Measurements from ENCODE around the gene CCNB1IP1. TPM values are rescaled to one million over a fixed set of nuclear protein-coding genes. Genes with fewer than 3 reads are reported as not detected.

Gene CCNB1IP1
- polyA plus RNA-seq, 1 of the 3 experiments (the other 2 are of a cell fraction) = 35.4 TPM

DNA sequence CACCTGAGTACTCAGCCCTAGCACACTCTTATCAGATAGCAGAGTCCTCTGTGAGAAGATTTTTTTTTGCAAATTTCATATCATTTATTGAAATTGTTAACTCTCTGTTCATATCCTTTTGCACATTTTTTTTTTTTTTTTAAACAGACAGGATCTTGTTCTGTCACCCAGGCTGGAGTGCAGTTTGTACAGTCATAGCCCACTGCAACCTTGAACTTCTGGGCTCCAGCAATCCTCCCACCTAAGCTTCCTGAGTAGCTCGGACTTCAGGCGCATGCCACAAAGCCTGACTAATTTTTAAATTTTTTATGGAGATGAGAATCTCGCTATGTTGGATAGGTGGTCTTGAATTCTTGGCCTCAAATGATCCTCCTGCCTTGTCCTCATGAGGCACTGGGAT is 14.7 kb upstream of the CCNB1IP1 start:
- Histone ChIP-seq H3K4me3 (ENCODE audit: low read depth in 2 of 2, low read length in 1 of 2) (no peak overlapping the region), H2AFZ (ENCODE audit: low read depth) (no peak overlapping the region), H3K27ac (ENCODE audit: low read depth in 2 of 2, low read length in 1 of 2) (no peak overlapping the region), H3F3A (replicated peaks; ENCODE audit: insufficient read depth) (peaks cover 18% of the 10 kb centered on the region), H3K36me3 (replicated peaks in 1 of 2; ENCODE audit: control insufficient read depth in 1 of 2, insufficient read depth in 2 of 2, low read length in 1 of 2) (peaks cover 19 to 53% of the 10 kb centered on the region in 2 experiments), H3K4me2 (no peak overlapping the region), H3K79me2 (ENCODE audit: insufficient read depth) (peaks cover 20% of the 10 kb centered on the region), H3K9ac (no peak overlapping the region), H3K27me3 (ENCODE audit: insufficient read depth) (no peaks in the 10 kb centered on the region), H3K9me3 (no peaks in the 10 kb centered on the region), H4K20me1 (ENCODE audit: insufficient read depth) (no peaks in the 10 kb centered on the region), H3K4me1 (ENCODE audit: control insufficient read depth in 1 of 2, insufficient read depth in 2 of 2, low read depth in 1 of 2, low read length in 1 of 2) (no peaks in the 10 kb centered on the region), H3K9me2 (no peaks in the 10 kb centered on the region)
- ChIA-PET POLR2A (no interaction called here), CTCF (no interaction called here)
- TF ChIP-seq RAD21 (IDR thresholded peaks at IDR 0.05; ENCODE audit: low read length) (no peak), JUND (IDR thresholded peaks at IDR 0.05) (no peak), RFX5 (IDR thresholded peaks at IDR 0.05; ENCODE audit: low read length) (no peak), RXRA (IDR thresholded peaks at IDR 0.05; ENCODE audit: borderline replicate concordance, low read depth) (no peak), POLR2AphosphoS5 (IDR thresholded peaks at IDR 0.05; ENCODE audit: low read depth, low read length) (no peak), EZH2phosphoT487 (IDR thresholded peaks at IDR 0.05; ENCODE audit: borderline replicate concordance, low read depth) (no peak), TAF1 (IDR thresholded peaks at IDR 0.05; ENCODE audit: borderline replicate concordance, low read depth, low read length) (no peak), YY1 (IDR thresholded peaks at IDR 0.05; ENCODE audit: low read depth) (no peak), SMC3 (IDR thresholded peaks at IDR 0.05; ENCODE audit: low read depth, low read length) (no peak), RCOR1 (IDR thresholded peaks at IDR 0.05; ENCODE audit: low read length) (no peak), NFIC (IDR thresholded peaks at IDR 0.05; ENCODE audit: borderline replicate concordance) (no peak), USF1 (IDR thresholded peaks at IDR 0.05; ENCODE audit: borderline replicate concordance, low read depth) (no peak), IRF3 (IDR thresholded peaks at IDR 0.05; ENCODE audit: low read depth, low read length) (no peak), FOXJ3 (CRISPR knock-in tag; IDR thresholded peaks at IDR 0.05) (no peak), MEF2A (IDR thresholded peaks at IDR 0.05; ENCODE audit: borderline replicate concordance, low read depth) (no peak), GATA2 (CRISPR knock-in tag; IDR thresholded peaks at IDR 0.05) (no peak)
- TF ChIP-seq, protein P1, sequence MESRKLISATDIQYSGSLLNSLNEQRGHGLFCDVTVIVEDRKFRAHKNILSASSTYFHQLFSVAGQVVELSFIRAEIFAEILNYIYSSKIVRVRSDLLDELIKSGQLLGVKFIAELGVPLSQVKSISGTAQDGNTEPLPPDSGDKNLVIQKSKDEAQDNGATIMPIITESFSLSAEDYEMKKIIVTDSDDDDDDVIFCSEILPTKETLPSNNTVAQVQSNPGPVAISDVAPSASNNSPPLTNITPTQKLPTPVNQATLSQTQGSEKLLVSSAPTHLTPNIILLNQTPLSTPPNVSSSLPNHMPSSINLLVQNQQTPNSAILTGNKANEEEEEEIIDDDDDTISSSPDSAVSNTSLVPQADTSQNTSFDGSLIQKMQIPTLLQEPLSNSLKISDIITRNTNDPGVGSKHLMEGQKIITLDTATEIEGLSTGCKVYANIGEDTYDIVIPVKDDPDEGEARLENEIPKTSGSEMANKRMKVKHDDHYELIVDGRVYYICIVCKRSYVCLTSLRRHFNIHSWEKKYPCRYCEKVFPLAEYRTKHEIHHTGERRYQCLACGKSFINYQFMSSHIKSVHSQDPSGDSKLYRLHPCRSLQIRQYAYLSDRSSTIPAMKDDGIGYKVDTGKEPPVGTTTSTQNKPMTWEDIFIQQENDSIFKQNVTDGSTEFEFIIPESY (IDR thresholded peaks at IDR 0.05; ENCODE audit: borderline replicate concordance, low read depth) = no peak
- DNase-seq = no peak
- 100% methylated on average over 3 of the region's 3 CpGs for WGBS (ENCODE audit: low lambda C conversion rate)
